ENCODE data around the gene OR2AG1.

The OR2AG1 gene

DNA sequence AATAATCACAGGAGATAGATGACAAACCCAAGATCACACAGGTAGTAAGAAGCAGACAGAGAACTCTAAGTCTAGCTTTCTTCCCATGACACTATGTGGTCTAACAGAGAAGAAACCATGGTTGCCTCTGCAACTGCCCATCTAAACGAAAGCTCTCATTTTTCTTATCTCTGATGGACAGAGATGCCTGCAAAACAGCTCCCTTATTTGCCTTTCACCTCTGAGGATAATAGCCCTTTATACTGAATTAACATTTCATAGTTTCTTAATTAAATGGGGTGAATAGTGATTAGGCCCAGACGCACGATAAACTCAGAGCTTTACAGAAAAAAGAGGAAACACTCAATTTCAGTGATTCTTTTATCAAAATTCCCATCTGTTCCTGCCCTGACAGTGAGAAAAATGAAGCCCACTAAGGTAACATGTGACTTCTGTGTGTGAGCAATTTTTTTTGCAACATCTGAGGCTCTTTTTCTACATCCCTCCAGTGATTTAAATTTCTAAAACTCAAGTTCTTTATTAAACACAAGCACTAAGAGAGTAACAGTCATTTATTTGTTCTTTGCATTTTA lies 35.6 kb upstream of the OR2AG1 start:
- no peak overlapping the region for H3K4me3 ChIP-seq (ENCODE audit: low read depth, low read length)
- POLR2A ChIA-PET, result no interaction called here

DNA sequence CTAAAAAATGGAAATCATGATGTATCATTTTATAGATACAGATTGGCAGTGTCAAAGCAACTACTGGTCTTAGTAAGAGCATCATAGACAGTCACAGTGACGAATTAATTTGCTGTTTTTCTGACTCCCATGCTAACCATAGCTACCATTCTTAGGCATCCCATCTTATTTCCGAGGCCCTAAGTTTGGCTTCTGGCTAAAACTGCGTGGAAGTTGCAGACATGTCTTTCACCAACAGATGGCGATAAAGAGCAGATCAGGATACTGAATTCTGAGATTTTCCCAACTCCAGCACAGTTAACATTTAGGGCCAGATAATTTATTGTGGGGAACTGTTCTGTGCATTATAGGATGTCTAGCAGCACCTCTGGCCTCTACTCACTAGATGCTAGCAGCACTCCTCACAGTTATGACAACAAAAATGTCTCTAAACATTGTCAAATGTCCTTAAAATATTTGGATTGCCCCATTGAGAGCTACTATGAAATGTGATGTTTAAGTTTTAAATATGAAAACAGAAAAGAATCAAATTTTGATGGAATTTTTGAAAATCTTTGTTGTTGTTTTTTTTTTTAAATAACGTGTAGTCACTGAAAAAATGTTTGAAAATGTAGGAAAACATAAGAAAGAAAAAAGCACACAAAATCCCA lies 27.4 kb upstream of the OR2AG1 start:
- no peak overlapping the region for H3K27ac ChIP-seq (ENCODE audit: extremely low read depth, low read depth, low read length)
- H3K9me3 ChIP-seq (ENCODE audit: control insufficient read depth, insufficient read depth, low read depth, low read length), result no peaks in the 10 kb centered on the region
- ChIA-PET POLR2A (no interaction called here), CTCF (interaction anchor here (0.5 to 6.3 kb wide), 48 partner anchors 9 to 1703 kb away, joined by 3 to 83 read pairs (median 3); partner anchors contain the start of genes NLRP14 and ZNF214)
- TF ChIP-seq ZNF654 (tag by site-specific recombination; IDR thresholded peaks at IDR 0.05; ENCODE audit: low read depth) (peak; percentile 22; the same call in 1 of the 2 replicates), ZNF416 (tag by site-specific recombination; IDR thresholded peaks at IDR 0.05) (no peak)
- TF ChIP-seq, protein P1, sequence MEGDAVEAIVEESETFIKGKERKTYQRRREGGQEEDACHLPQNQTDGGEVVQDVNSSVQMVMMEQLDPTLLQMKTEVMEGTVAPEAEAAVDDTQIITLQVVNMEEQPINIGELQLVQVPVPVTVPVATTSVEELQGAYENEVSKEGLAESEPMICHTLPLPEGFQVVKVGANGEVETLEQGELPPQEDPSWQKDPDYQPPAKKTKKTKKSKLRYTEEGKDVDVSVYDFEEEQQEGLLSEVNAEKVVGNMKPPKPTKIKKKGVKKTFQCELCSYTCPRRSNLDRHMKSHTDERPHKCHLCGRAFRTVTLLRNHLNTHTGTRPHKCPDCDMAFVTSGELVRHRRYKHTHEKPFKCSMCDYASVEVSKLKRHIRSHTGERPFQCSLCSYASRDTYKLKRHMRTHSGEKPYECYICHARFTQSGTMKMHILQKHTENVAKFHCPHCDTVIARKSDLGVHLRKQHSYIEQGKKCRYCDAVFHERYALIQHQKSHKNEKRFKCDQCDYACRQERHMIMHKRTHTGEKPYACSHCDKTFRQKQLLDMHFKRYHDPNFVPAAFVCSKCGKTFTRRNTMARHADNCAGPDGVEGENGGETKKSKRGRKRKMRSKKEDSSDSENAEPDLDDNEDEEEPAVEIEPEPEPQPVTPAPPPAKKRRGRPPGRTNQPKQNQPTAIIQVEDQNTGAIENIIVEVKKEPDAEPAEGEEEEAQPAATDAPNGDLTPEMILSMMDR (tag by site-specific recombination; IDR thresholded peaks at IDR 0.05), result peak; percentile 20; the same call in 1 of the 2 replicates
- H3K4me1 ChIP-seq (ENCODE audit: control insufficient read depth, insufficient read depth, low read length), result no peaks in the 10 kb centered on the region
- H3K36me3 ChIP-seq (ENCODE audit: control insufficient read depth in 2 of 2, insufficient read depth in 1 of 2, low read length in 2 of 2), result no peaks in the 10 kb centered on the region
- no peak overlapping the region for H3K4me3 ChIP-seq (ENCODE audit: low read depth, low read length)

More for the DNA sequence above, 35.6 kb upstream of the OR2AG1 start:
- Histone ChIP-seq H3K9me3 (ENCODE audit: control insufficient read depth, insufficient read depth, low read depth, low read length) (no peaks in the 10 kb centered on the region), H3K4me1 (ENCODE audit: control insufficient read depth, insufficient read depth, low read length) (no peaks in the 10 kb centered on the region), H3K36me3 (ENCODE audit: control insufficient read depth in 2 of 2, insufficient read depth in 1 of 2, low read length in 2 of 2) (no peaks in the 10 kb centered on the region), H3K27ac (ENCODE audit: extremely low read depth, low read depth, low read length) (no peak overlapping the region)
- TF ChIP-seq ZNF548 (tag by site-specific recombination; IDR thresholded peaks at IDR 0.05), result no peak
- TF ChIP-seq, protein P2, sequence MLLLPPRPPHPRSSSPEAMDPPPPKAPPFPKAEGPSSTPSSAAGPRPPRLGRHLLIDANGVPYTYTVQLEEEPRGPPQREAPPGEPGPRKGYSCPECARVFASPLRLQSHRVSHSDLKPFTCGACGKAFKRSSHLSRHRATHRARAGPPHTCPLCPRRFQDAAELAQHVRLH (tag by site-specific recombination; IDR thresholded peaks at IDR 0.05), result no peak
- no peak for TF ChIP-seq ZNF664 (tag by site-specific recombination; IDR thresholded peaks at IDR 0.05)
- no peak for TF ChIP-seq FEZF1 (tag by site-specific recombination; IDR thresholded peaks at IDR 0.05)
- TF ChIP-seq SP3 (tag by site-specific recombination; IDR thresholded peaks at IDR 0.05), result no peak
- TF ChIP-seq, protein P3, sequence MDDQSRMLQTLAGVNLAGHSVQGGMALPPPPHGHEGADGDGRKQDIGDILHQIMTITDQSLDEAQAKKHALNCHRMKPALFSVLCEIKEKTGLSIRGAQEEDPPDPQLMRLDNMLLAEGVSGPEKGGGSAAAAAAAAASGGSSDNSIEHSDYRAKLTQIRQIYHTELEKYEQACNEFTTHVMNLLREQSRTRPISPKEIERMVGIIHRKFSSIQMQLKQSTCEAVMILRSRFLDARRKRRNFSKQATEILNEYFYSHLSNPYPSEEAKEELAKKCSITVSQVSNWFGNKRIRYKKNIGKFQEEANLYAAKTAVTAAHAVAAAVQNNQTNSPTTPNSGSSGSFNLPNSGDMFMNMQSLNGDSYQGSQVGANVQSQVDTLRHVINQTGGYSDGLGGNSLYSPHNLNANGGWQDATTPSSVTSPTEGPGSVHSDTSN (CRISPR knock-in tag; IDR thresholded peaks at IDR 0.05), result no peak
- TF ChIP-seq, protein P4, sequence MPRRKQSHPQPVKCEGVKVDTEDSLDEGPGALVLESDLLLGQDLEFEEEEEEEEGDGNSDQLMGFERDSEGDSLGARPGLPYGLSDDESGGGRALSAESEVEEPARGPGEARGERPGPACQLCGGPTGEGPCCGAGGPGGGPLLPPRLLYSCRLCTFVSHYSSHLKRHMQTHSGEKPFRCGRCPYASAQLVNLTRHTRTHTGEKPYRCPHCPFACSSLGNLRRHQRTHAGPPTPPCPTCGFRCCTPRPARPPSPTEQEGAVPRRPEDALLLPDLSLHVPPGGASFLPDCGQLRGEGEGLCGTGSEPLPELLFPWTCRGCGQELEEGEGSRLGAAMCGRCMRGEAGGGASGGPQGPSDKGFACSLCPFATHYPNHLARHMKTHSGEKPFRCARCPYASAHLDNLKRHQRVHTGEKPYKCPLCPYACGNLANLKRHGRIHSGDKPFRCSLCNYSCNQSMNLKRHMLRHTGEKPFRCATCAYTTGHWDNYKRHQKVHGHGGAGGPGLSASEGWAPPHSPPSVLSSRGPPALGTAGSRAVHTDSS (tag by site-specific recombination; IDR thresholded peaks at IDR 0.05), result no peak
- CTCF ChIA-PET, result interaction anchor here (0.6 to 4.9 kb wide), 3 partner anchors 9 to 41 kb away, joined by 3 to 58 read pairs (median 6); no protein-coding TSS in a partner anchor

DNA sequence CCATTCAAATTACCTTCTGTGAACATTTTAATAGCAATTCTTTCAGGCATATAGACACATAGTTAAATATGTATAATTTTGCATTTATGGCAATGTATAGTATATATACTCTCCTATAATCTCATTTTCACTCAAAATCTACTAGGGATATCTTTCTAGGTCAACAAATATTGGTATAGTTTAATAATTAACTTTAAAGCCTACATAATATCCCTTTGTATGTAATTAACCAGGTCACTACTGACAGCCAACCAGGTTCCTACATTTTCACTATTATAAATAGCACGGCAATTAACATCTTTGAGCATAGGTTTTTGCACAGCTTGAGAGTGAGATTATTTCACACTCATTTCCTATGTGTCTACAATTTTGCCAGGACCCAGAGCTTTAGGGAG lies 26.9 kb upstream of the OR2AG1 start:
- POLR2A ChIA-PET, result no interaction called here

More for the DNA sequence above, 26.9 kb upstream of the OR2AG1 start:
- Histone ChIP-seq H3K4me1 (ENCODE audit: control insufficient read depth, insufficient read depth, low read length) (no peaks in the 10 kb centered on the region), H3K27ac (ENCODE audit: extremely low read depth, low read depth, low read length) (no peak overlapping the region), H3K9me3 (ENCODE audit: control insufficient read depth, insufficient read depth, low read depth, low read length) (no peaks in the 10 kb centered on the region), H3K36me3 (ENCODE audit: control insufficient read depth in 2 of 2, insufficient read depth in 1 of 2, low read length in 2 of 2) (no peaks in the 10 kb centered on the region), H3K4me3 (ENCODE audit: low read depth, low read length) (no peak overlapping the region)
- CTCF ChIA-PET, result interaction anchor here (0.6 to 6.3 kb wide), 32 partner anchors 10 to 1702 kb away, joined by 3 to 83 read pairs (median 4); partner anchors contain the start of genes NLRP14 and ZNF214
- TF ChIP-seq ZNF133 (tag by site-specific recombination; IDR thresholded peaks at IDR 0.05) (no peak), ZFP41 (tag by site-specific recombination; IDR thresholded peaks at IDR 0.05; ENCODE audit: borderline replicate concordance) (no peak), ZNF629 (tag by site-specific recombination; IDR thresholded peaks at IDR 0.05) (no peak), ZNF549 (tag by site-specific recombination; IDR thresholded peaks at IDR 0.05) (no peak), ZSCAN30 (tag by site-specific recombination; IDR thresholded peaks at IDR 0.05) (no peak), ZNF837 (tag by site-specific recombination; IDR thresholded peaks at IDR 0.05) (no peak), GLIS2 (tag by site-specific recombination; IDR thresholded peaks at IDR 0.05) (no peak)

Measured in HEK293 (cell line).